Tibial nerve (tissue), 3 donors: ENCODE measurements around the gene OR5AU1.

Source experiments
- CTCF ChIP-seq, 5 experiments: fragments of 200-600 bp in 3 of 5; fragments of 450-650 bp in 2 of 5; sonication (generic) in 3 of 5; IDR thresholded peaks; one replicate each; pipeline ENCODE4 v1.5.1; 2016 to 2019; ENCODE audit warnings: antibody characterized with exemption in 5 of 5, mild to moderate bottlenecking in 3 of 5, moderate library complexity in 2 of 5
- POLR2A ChIP-seq, 2 donors: fragments of 450-650 bp; IDR thresholded peaks; one replicate each; pipeline ENCODE4 v1.6.1; 2017; ENCODE audit warnings: antibody characterized with exemption in 2 of 2, mild to moderate bottlenecking in 2 of 2, moderate library complexity in 2 of 2

- TF ChIP-seq CTCF (IDR thresholded peaks at IDR 0.05): no peak
- no peak for TF ChIP-seq POLR2A (IDR thresholded peaks at IDR 0.05)
Measured at GRCh38 chr14:21109377-21110138, 46.3 kb downstream of the OR5AU1 start.
